Lung microvascular endothelial cell (primary cell): ENCODE data around the gene KCNQ1OT1. TPM values are rescaled to one million over a fixed set of nuclear protein-coding genes. Genes with fewer than 3 reads are reported as not detected.

Source experiments
- DNase-seq, 2 donors: peaks; one replicate each; pipeline versions ENCODE4 v3.0.0 to v3.0.0-alpha.2; 2010; ENCODE audit warnings: low read depth in 2 of 2
- total RNA-seq: library from RNA; depleted of rRNA; stranded (reverse); fragments of >200 nt; gene quantifications from 2 replicates; pipeline ENCODE4 v1.2.1, GENCODE V29; 2014

The KCNQ1OT1 gene
- total RNA-seq, 1 donor from 2014 or later = 0.79 TPM

DNA sequence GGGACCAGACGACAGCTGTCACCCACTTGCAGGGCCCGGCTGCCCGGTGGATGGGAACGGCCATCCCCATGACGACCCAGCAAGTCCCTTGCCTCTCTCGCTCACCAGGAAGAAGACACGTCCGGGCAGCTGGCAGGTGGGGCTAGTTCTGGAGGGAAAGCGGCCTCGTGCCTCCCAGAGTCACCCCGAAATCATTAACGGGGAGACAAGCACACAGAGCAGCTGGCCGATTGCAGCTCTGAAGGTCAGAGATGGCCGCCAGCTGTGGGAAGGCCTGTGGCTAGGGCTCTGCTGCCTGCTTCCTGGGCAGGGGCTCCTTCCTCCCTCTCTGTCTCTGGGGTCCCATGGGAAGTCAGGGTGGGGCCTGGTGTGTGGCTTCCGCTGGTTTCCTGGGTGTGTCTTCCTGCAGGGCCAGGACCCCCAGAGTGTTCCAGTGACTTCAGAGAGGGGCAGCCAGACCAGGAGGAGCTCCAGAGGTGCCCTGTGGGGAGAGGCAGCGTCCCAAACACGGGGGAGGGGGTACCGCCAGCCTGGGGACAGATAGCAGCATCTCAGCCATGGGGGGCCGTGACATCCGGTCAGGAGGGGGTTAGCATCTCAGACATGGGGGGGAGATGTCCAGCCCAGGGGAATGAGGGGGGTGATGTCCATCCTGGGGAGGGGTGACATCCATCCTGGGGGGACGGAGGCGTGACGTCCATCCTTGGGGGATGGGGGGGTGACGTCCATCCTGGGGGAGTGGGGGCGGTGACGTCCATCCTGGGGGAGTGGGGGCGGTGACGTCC is 140.1 kb downstream of the KCNQ1OT1 start:
- no peak for DNase-seq

DNA sequence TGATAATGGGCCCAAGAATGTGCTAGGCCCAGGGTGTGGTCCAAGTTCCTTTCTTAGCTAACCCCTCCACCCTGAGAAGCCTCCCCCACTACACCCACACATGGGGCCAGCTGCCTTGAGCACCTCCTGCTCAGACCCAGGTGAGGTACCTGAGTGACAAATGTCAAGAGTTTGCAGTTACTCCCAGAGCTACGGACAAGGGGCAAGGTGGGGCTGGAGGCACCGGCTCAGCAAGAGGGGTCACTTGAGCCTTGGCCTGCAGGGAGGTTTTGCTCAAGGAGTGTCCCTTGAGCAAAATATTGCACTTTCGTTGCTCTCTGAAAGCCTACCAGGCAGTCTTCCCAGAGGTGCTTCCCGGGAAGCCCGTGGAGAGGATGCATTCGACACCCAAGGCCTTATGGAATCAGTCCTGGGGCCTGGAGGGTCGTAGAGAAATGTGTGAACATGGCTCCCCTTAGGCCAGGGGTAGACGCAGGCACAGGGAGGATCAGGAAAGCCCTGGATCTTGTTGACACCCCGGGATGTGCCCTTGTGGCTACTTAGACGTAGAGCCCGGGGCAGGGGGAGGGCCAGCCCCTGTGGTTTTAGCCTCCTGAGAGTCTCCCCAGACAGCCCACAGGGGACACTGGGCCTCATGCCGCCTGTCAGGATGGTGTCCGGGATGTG is 140.8 kb downstream of the KCNQ1OT1 start:
- DNase-seq = no peak

DNA sequence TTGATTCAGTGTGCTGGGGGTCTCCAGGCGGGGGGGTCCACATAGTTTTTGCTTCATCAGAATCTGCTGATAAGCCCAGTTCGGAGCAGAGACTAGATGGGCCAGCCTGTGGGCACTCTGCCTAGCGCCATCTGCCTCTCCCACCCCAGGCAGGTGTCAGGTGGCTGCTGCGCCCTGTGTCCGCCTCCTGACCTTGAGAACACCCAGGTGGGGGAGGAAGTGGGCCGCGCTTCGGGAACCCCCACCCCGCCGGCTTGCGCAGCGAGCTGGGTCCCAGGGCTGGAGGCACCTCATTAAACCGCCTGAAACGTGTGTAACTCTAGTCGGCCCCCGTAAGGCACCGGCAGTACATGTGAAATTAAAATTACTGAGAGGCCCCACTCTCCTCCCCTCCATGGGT is 141.4 kb downstream of the KCNQ1OT1 start:
- no peak for DNase-seq

Other genes with a start within 250 kb of the KCNQ1OT1 start
- gene CDKN1C, start 185.8 kb upstream of the KCNQ1OT1 start, total RNA-seq = 18.7 and 119 TPM in 2 replicates
- 0.40 and 1.7 TPM in 2 replicates for gene PHLDA2, start 229.4 kb upstream of the KCNQ1OT1 start, total RNA-seq